Naive B cell (primary cell): ENCODE results near the gene ELSPBP1. TPM values are rescaled to one million over a fixed set of nuclear protein-coding genes. Genes with fewer than 3 reads are reported as not detected.

Experiments used
- ATAC-seq, 2 donors: fragments of 150-1000 bp; cut with Tn5 transposase; 2 replicates each; pipeline ENCODE4 v1.10.0; 2021; ENCODE audit warnings: low read depth in 2 of 2, mild to moderate bottlenecking in 2 of 2, moderate library complexity in 2 of 2
- DNase-seq: peaks from one replicate; pipeline ENCODE4 v3.0.0; 2022
- H3K27ac Mint-ChIP-seq, 6 donors: one replicate each; pipeline ENCODE4 v1.8.0; 2020 to 2022; ENCODE audit warnings: mild to moderate bottlenecking in 6 of 6, mixed read lengths in 6 of 6, moderate library complexity in 5 of 6, inconsistent platforms in 2 of 6
- H3K27me3 Mint-ChIP-seq, 3 donors: one replicate each; pipeline ENCODE4 v1.8.0; 2021 to 2022; ENCODE audit warnings: mixed read lengths in 3 of 3, mild to moderate bottlenecking in 1 of 3
- H3K36me3 Mint-ChIP-seq, 2 donors: one replicate each; pipeline ENCODE4 v1.8.0; 2020 to 2022; ENCODE audit warnings: mixed read lengths in 2 of 2, inconsistent platforms in 1 of 2, mild to moderate bottlenecking in 1 of 2
- H3K4me1 Mint-ChIP-seq, 3 donors: one replicate each; pipeline ENCODE4 v1.8.0; 2020 to 2022; ENCODE audit warnings: mixed read lengths in 3 of 3, inconsistent platforms in 1 of 3, mild to moderate bottlenecking in 1 of 3, moderate library complexity in 1 of 3
- H3K4me3 Mint-ChIP-seq, 8 donors: one replicate each; pipeline ENCODE4 v1.8.0; 2020 to 2022; ENCODE audit warnings: mild to moderate bottlenecking in 8 of 8, mixed read lengths in 8 of 8, moderate library complexity in 8 of 8, inconsistent platforms in 2 of 8
- H3K9me3 Mint-ChIP-seq, 7 donors: one replicate each; pipeline ENCODE4 v1.8.0; 2020 to 2022; ENCODE audit warnings: mixed read lengths in 7 of 7, mild to moderate bottlenecking in 5 of 7, inconsistent platforms in 2 of 7, moderate library complexity in 1 of 7
- polyA plus RNA-seq, 6 donors: library from polyadenylated mRNA; unstranded; fragments of 300-500 nt; fragmentation: Illumina TruSeq; gene quantifications; one replicate each; pipeline ENCODE4 v1.2.3, GENCODE V29; 2021; ENCODE audit warnings: low read depth in 6 of 6

The ELSPBP1 gene
- polyA plus RNA-seq, 6 donors from 2014 or later: not detected

GRCh38 chr19:48020686-48021085 is 26.3 kb downstream of the ELSPBP1 start:
- no peak for ATAC-seq
- H3K36me3 Mint-ChIP-seq: peaks cover 0 to 8% of the 10 kb centered on the region in 2 donors
- DNase-seq: no peak
- no peaks in the 10 kb centered on the region for H3K4me1 Mint-ChIP-seq
- no peak overlapping the region for H3K27ac Mint-ChIP-seq
- no peak overlapping the region for H3K4me3 Mint-ChIP-seq
- H3K9me3 Mint-ChIP-seq: peaks cover 0 to 7% (median 2%) of the 10 kb centered on the region in 7 donors
- H3K27me3 Mint-ChIP-seq: peaks cover 49 to 55% (median 51%) of the 10 kb centered on the region in 3 donors

GRCh38 chr19:48023011-48023410 is 28.6 kb downstream of the ELSPBP1 start:
- peaks cover 0 to 8% of the 10 kb centered on the region in 2 donors for H3K36me3 Mint-ChIP-seq
- no peaks in the 10 kb centered on the region for H3K4me1 Mint-ChIP-seq
- H3K27me3 Mint-ChIP-seq: peaks cover 40 to 53% (median 50%) of the 10 kb centered on the region in 3 donors
- H3K27ac Mint-ChIP-seq: no peak overlapping the region
- DNase-seq (no peak), ATAC-seq (no peak)
- H3K9me3 Mint-ChIP-seq: peaks cover 0 to 8% (median 0%) of the 10 kb centered on the region in 7 donors
- H3K4me3 Mint-ChIP-seq: no peak overlapping the region

GRCh38 chr19:48023518-48023917 is 29.1 kb downstream of the ELSPBP1 start:
- Mint-ChIP-seq H3K4me1 (no peaks in the 10 kb centered on the region), H3K27me3 (peaks cover 34 to 57% (median 49%) of the 10 kb centered on the region in 3 donors), H3K36me3 (peaks cover 0 to 8% of the 10 kb centered on the region in 2 donors), H3K27ac (no peak overlapping the region), H3K4me3 (no peak overlapping the region), H3K9me3 (peaks cover 0 to 8% (median 0%) of the 10 kb centered on the region in 7 donors)
- DNase-seq (no peak), ATAC-seq (no peak)

- Mint-ChIP-seq H3K27me3 (peaks cover 32 to 68% (median 42%) of the 10 kb centered on the region in 3 donors), H3K9me3 (peaks cover 0 to 8% (median 0%) of the 10 kb centered on the region in 7 donors), H3K27ac (no peak overlapping the region), H3K36me3 (peaks cover 0 to 8% of the 10 kb centered on the region in 2 donors), H3K4me3 (no peak overlapping the region), H3K4me1 (no peaks in the 10 kb centered on the region)
- ATAC-seq (no peak), DNase-seq (no peak)
These were observed 31.0 kb downstream of the ELSPBP1 start for GRCh38 chr19:48025480-48025879.

- H3K27ac Mint-ChIP-seq: no peak overlapping the region
- DNase-seq (no peak), ATAC-seq (no peak)
- H3K4me1 Mint-ChIP-seq: no peaks in the 10 kb centered on the region
- no peaks in the 10 kb centered on the region for H3K36me3 Mint-ChIP-seq
- peaks cover 20 to 68% (median 48%) of the 10 kb centered on the region in 3 donors for H3K27me3 Mint-ChIP-seq
- H3K9me3 Mint-ChIP-seq: peaks cover 0 to 8% (median 0%) of the 10 kb centered on the region in 7 donors
- no peak overlapping the region for H3K4me3 Mint-ChIP-seq
These were observed 35.0 kb downstream of the ELSPBP1 start for GRCh38 chr19:48029431-48029830.

GRCh38 chr19:48030073-48030472 is 35.6 kb downstream of the ELSPBP1 start:
- Mint-ChIP-seq H3K36me3 (no peaks in the 10 kb centered on the region), H3K9me3 (peaks cover 0 to 8% (median 0%) of the 10 kb centered on the region in 7 donors), H3K27ac (no peak overlapping the region), H3K4me3 (no peak overlapping the region), H3K27me3 (peaks cover 14 to 61% (median 41%) of the 10 kb centered on the region in 3 donors), H3K4me1 (no peaks in the 10 kb centered on the region)
- ATAC-seq (no peak), DNase-seq (no peak)

- peaks cover 5 to 22% (median 14%) of the 10 kb centered on the region in 7 donors for H3K9me3 Mint-ChIP-seq
- DNase-seq (no peak), ATAC-seq (no peak)
- no peaks in the 10 kb centered on the region for H3K4me1 Mint-ChIP-seq
- no peak overlapping the region for H3K27ac Mint-ChIP-seq
- H3K36me3 Mint-ChIP-seq: no peaks in the 10 kb centered on the region
- H3K27me3 Mint-ChIP-seq: peaks cover 14 to 32% (median 22%) of the 10 kb centered on the region in 3 donors
- H3K4me3 Mint-ChIP-seq: no peak overlapping the region
These were observed 39.2 kb downstream of the ELSPBP1 start for GRCh38 chr19:48033604-48034003.

- Mint-ChIP-seq H3K27me3 (peaks cover 15 to 45% (median 44%) of the 10 kb centered on the region in 3 donors), H3K27ac (no peak overlapping the region), H3K36me3 (peaks cover 0 to 7% of the 10 kb centered on the region in 2 donors), H3K4me1 (no peaks in the 10 kb centered on the region), H3K4me3 (no peak overlapping the region), H3K9me3 (peaks cover 5 to 26% (median 21%) of the 10 kb centered on the region in 7 donors)
- DNase-seq (no peak), ATAC-seq (no peak)
These were observed 42.3 kb downstream of the ELSPBP1 start for GRCh38 chr19:48036765-48037164.

- Mint-ChIP-seq H3K4me3 (no peak overlapping the region), H3K9me3 (peaks cover 3 to 11% (median 7%) of the 10 kb centered on the region in 7 donors), H3K27me3 (peaks cover 19 to 39% (median 38%) of the 10 kb centered on the region in 3 donors), H3K36me3 (peaks cover 0 to 7% of the 10 kb centered on the region in 2 donors), H3K4me1 (no peaks in the 10 kb centered on the region), H3K27ac (no peak overlapping the region)
- ATAC-seq: no peak
- DNase-seq: no peak
These were observed 47.6 kb downstream of the ELSPBP1 start for GRCh38 chr19:48041877-48042580.

GRCh38 chr19:48043675-48044258 is 49.3 kb downstream of the ELSPBP1 start, which contains the start of gene CABP5:
Gene CABP5 (minus strand): TSS chr19:48044079. CDS start chr19:48043922, 157 bp downstream.
- Mint-ChIP-seq H3K27ac (peak within 1 kb of the TSS in 1 of 6 donors; percentile 44), H3K27me3 (peaks cover 21 to 38% (median 36%) of the 10 kb centered on the region in 3 donors), H3K9me3 (peaks cover 2 to 7% (median 6%) of the 10 kb centered on the region in 7 donors), H3K36me3 (peaks cover 3 to 21% of the 10 kb centered on the region in 2 donors), H3K4me1 (no peaks in the 10 kb centered on the region), H3K4me3 (no peak within 1 kb of the TSS)
- DNase-seq: no peak
- ATAC-seq: no peak

- peaks cover 28 to 30% (median 28%) of the 10 kb centered on the region in 3 donors for H3K27me3 Mint-ChIP-seq
- H3K27ac Mint-ChIP-seq: no peak overlapping the region
- H3K4me1 Mint-ChIP-seq: no peaks in the 10 kb centered on the region
- no peak for ATAC-seq
- H3K4me3 Mint-ChIP-seq: no peak overlapping the region
- H3K36me3 Mint-ChIP-seq: peaks cover 10 to 20% of the 10 kb centered on the region in 2 donors
- no peak for DNase-seq
- peaks cover 0 to 6% (median 3%) of the 10 kb centered on the region in 7 donors for H3K9me3 Mint-ChIP-seq
These were observed 50.1 kb downstream of the ELSPBP1 start for GRCh38 chr19:48044561-48044960.

GRCh38 chr19:48051335-48052033 is 57.1 kb downstream of the ELSPBP1 start:
- H3K4me3 Mint-ChIP-seq: peak overlapping the region in 1 of 8 donors; percentile 1

GRCh38 chr19:48053076-48053475 is 58.6 kb downstream of the ELSPBP1 start:
- peaks cover 0 to 15% (median 0%) of the 10 kb centered on the region in 7 donors for H3K9me3 Mint-ChIP-seq
- peaks cover 30 to 33% of the 10 kb centered on the region in 2 donors for H3K36me3 Mint-ChIP-seq
- no peak for ATAC-seq
- H3K27ac Mint-ChIP-seq: no peak overlapping the region
- no peaks in the 10 kb centered on the region for H3K4me1 Mint-ChIP-seq
- peaks cover 0 to 18% (median 0%) of the 10 kb centered on the region in 3 donors for H3K27me3 Mint-ChIP-seq
- H3K4me3 Mint-ChIP-seq: no peak overlapping the region
- DNase-seq: no peak

More at GRCh38 chr19:48051335-48052033, 57.1 kb downstream of the ELSPBP1 start:
- Mint-ChIP-seq H3K27ac (peak overlapping the region in 1 of 6 donors; percentile 32), H3K9me3 (peaks cover 0 to 15% (median 0%) of the 10 kb centered on the region in 7 donors), H3K36me3 (peaks cover 33 to 39% of the 10 kb centered on the region in 2 donors), H3K27me3 (peaks cover 0 to 18% (median 0%) of the 10 kb centered on the region in 3 donors), H3K4me1 (no peaks in the 10 kb centered on the region)
- DNase-seq (no peak), ATAC-seq (no peak)
